ENCODE measurements around the gene ASTN2.

DNA sequence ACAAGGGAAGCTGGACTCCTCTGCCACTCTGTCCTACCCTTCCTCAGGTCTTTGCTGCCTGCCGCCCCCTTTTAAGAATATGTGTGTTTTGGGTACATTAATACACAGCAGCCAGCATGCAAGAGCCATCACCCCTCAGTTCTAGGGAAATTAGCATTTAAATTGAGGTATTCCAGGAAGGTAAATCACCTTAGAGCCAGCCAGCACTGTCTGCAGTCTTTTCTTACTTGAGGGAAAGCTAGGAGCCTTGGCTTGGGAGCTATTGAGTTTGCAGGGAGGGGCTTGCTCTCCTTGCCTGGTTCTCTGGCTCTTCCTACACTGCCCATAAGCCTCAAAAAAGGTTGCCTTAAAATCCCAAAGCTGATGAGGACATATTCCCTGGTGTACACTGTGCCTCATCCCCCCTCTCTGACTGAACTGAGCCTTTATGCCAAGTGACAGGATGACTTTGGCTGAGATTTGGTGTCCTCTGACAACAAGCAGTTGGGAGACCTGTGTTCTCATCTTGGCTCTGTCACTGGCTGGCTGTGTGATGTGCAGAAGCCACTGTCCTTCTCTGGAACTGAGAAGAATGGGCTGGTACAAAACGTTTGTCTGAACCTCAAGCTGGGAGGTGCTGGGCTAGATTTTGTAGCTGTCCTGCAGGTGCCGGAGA, 673.6 kb downstream of the ASTN2 start:
- TF ChIP-seq POLR2A (IDR thresholded peaks at IDR 0.05; ENCODE audit: extremely low read depth, insufficient read length) (no peak), MYC (IDR thresholded peaks at IDR 0.05; ENCODE audit: low read depth, low read length) (no peak)
- TF ChIP-seq, protein P1, sequence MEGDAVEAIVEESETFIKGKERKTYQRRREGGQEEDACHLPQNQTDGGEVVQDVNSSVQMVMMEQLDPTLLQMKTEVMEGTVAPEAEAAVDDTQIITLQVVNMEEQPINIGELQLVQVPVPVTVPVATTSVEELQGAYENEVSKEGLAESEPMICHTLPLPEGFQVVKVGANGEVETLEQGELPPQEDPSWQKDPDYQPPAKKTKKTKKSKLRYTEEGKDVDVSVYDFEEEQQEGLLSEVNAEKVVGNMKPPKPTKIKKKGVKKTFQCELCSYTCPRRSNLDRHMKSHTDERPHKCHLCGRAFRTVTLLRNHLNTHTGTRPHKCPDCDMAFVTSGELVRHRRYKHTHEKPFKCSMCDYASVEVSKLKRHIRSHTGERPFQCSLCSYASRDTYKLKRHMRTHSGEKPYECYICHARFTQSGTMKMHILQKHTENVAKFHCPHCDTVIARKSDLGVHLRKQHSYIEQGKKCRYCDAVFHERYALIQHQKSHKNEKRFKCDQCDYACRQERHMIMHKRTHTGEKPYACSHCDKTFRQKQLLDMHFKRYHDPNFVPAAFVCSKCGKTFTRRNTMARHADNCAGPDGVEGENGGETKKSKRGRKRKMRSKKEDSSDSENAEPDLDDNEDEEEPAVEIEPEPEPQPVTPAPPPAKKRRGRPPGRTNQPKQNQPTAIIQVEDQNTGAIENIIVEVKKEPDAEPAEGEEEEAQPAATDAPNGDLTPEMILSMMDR (IDR thresholded peaks at IDR 0.05; ENCODE audit: low read depth, low read length) = no peak
- TF ChIP-seq, protein P2, sequence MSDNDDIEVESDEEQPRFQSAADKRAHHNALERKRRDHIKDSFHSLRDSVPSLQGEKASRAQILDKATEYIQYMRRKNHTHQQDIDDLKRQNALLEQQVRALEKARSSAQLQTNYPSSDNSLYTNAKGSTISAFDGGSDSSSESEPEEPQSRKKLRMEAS (IDR thresholded peaks at IDR 0.05; ENCODE audit: low read depth, low read length) = no peak
